Retina (tissue), 1 donor: ENCODE results near the gene ORC3.

Experiments used
- DNase-seq: peaks from one replicate; pipeline ENCODE4 v3.0.0-alpha.2; 2016

ORC3 gene

DNA sequence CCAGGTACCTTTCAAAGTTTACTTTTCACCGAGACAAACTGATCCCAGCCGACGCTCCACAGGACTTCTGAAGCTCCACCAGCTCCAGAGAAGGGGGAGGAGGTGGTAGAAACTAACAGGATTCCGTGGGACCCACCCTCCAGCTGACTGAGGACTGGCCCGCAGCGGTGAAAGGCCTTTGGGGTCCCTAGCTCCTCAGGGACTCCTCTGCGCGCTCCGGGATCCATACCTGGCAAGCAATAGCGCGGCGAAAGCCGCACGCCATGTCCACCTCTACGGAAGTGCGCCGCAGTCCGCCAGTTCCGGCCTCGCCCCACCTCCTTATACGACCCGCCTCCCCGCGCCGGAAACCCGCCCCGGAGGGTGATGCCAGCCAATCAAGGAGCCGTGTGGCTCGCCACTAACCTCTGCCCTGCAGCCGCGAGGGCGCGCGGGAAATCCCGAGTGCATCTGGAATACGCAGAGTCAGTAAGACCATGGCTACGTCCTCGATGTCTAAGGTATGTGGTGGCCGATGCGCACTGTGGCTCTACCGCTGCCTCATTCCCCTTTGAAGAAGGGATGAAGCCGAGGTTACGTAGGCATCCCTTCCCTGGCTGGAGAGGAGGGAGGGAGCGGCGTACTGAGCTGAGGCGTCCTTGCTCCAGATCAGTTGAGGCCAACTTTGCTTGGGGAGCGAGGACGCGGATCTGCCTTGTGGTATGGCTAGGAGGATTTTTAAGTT, at the start of gene ORC3, which contains the start of gene RARS2:
TSS of gene ORC3 (plus strand) at position 443 of the 724 bp plus-strand sequence. CDS start at position 477, 34 bp downstream.
TSS of gene RARS2 (minus strand) at position 295 of the 724 bp plus-strand sequence. CDS start at position 265, 30 bp downstream.
- DNase-seq = peak; percentile 96

DNA sequence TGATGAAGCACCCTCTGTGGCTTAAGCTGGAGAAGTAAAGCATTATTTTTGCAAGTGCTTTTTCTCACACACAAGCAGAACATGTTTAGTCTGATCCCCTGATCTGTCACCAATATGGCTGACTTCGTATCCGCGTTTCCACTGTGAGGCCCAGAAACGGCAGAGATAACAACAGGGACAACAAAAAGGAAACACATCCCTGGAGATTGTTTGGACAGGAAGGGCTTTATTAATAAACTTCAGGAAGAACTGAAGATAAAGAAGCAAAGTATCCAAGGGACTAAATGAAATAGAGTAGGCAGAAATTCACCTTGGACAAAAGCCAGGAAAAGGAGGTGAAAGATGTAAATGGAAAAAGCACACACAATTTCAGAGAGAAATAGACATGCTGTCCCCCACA, 49.4 kb upstream of the ORC3 start:
- no peak for DNase-seq

DNA sequence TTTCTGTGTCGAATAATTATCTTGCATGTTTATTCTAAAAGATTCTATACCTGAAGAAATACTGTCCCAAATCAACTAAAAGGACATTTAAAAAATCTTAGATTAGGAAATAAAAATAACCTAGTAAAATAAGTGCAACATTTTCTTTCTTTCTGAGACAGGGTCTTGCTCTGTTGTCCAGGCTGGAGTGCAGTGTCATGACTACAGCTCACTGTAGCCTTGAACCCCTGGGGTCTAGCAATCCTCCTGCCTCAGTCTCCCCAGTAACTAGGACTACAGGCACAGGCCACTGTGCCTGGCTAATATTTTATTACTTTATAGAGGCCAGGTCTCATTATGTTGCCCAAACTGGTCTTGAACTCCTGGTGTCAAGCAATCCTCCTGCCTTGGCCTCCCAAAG, 48.9 kb upstream of the ORC3 start:
- DNase-seq = no peak

DNA sequence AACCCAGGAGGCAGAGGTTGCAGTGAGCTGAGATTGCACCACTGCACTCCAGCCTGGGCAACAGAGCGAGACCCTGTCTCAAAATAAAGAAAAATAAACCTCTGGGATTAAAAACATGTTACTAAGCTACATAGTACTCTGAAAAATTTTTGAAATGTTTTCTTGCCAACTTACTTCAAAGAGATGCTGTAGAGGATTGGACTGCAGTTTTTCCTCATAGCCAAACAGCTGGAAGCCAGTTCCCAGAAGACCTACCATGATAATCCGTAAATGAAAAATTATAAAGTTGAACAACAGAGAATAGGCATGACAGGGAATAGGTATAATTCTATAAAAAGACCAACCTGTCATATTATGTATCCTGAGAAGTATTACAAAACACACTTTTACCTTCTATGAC, 48.2 kb upstream of the ORC3 start:
- DNase-seq = no peak

DNA sequence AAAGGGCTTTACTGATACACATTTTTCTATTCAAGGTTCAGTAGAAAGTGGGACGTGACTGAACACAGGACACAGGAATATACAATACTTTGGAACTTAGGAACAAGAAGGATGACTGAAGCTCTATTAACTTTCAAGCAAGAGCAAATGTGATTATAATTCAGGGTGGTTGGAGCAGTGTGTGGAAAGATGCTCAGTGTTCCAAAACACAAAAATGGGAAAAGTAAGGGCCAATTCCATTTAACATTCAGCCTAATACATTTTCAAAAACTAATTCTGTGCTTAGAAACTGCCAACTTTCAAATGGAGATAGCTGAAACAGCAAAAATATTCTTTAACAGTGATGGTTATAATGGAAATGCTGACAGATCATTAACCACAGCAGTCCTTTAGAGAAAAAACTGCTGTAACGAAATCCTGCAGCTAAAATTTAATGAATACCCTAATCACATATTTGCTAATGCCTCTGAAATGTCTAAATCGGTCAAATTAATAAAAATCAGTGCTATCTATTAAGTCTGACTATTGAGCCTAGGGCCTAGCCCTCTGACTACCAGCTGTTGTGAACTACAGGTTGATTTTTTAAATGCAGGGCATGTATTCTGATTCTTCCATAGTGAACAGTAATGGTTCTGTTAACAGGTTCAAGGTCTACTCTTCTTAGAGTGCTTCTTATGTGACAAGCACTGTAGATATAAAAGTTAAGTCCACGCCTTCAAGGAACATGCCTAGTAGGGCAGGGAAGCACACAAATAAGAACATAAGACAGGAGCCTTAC, 46.0 kb upstream of the ORC3 start:
- no peak for DNase-seq

DNA sequence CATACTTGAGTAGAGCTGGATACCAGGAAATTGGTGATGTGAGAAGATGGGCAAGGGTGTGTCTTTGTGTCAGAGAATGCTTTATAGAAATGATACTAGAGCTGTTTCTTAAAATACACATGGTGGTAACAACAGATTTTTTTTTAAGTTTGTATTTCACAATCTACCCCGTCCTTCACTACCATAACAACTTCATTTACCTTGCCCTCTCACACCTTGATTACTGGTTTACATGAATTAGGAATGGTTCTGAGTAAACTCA, 45.5 kb upstream of the ORC3 start:
- no peak for DNase-seq

DNA sequence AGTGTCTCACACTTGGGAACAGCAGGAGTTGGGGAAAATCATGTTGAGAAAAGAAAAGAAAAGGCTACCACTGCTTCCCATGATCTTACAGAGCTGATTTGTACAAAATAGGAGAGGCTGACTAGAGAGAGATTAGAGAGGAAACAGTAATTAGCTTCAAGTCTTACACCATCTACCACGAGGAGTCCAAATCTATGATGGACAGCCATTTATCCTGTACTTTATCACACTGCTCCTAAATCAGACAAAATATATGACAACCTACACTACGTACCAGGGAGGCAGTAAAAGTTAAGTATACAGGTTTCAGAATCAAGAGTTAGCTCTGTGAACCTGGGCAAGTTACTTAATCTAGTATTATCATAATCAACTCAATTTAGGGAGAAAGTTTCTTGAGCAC, 38.1 kb upstream of the ORC3 start:
- DNase-seq = no peak

DNA sequence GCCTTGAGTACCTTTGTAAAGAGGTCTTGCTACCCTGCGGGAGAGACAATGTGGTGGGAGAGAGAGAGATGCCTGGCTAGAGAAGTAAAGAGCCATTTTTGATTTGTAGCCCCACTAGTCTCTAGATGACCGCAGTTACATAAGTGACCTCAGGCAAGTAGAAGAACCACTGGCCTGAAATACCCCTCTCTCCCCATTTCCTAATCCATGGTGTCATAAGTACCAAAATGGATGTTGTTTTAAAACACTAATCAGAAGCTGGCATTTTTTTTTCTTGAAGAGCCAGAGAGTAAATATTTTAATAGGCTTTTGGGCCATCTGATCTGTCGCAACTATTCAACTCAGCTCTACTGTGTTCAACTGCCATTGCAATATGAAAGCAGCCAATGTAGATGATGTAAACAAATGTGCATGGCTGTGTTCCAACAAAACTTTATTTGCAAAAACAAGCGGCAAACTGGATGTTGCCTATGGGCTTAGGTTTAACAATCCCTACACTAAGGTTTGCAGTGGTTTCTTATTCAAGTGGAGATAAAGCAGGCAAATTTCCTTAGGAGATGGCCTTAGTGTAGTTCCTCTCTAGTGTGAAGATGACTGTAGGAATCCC, 36.7 kb upstream of the ORC3 start:
- DNase-seq = no peak

DNA sequence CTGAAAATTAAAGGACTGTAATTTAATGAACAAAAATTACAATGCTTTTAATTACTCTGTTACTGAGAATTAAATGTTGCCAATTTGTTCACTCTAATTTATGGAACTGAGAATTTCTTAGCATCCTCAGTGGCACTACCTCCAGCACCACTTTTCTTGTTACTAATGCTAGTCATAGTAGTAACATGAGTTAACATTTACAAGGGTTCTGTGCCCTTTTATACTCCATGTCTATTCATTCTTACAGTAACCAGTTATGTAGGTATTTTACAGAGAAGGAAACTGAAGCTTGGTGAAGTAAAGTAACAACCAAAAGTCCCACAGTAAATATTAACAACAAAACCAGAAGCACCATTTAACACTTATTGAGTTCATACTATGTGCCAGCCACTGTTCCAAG, 34.4 kb upstream of the ORC3 start:
- DNase-seq = no peak

DNA sequence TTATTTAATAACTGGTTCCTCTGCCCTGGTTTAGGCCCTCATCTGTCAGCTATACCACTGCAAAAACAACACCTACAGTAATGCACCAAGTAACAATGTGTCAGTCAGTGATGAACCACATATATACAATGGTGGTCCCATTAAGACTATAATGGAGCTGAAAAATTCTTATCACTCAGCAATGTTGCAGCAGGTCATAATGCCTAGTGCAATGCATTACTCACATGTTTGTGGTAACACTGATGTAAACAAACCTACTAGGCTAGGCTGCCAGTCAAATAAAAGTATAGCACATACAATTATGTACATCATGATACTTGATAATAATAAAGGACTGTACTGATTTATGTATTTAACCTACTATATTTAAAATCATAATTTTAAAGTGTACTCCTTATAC, 31.5 kb upstream of the ORC3 start:
- no peak for DNase-seq

DNA sequence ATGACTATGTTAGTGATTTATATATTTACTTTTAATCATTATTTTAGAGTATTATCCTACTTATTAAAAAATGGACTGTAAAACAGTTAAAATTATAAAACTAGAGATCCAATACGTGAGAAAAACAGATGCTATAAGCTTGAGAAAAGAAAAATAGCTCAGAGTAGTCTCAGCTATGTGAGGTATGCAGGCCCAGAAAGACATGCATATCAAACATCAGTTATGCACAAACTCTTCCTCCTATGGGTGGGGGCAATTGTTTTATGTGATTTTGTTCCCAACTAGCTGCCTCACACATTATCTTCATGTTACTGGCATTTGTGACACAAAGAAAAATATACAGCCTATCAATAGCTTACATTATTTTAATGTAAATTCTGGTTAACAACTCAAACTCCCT, 28.9 kb upstream of the ORC3 start:
- DNase-seq = no peak

DNA sequence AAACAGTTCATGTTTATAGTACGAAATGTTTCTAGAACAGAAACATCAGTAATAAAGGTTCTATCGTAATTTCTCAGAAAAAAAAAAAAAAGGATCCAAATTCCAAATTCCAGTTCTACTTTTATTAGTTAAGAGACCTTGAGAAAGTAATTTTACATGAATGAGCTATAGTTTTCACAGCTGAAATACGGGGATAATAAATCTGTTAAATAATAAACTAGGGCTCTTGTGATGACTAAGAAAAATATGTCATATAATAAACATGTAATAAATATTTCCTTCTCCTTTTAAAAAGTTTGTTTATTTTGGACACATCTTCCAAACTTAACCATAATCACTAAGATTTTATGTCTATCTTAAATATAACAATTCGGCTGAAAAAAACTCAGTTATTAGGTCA, 17.9 kb upstream of the ORC3 start:
- DNase-seq = no peak

DNA sequence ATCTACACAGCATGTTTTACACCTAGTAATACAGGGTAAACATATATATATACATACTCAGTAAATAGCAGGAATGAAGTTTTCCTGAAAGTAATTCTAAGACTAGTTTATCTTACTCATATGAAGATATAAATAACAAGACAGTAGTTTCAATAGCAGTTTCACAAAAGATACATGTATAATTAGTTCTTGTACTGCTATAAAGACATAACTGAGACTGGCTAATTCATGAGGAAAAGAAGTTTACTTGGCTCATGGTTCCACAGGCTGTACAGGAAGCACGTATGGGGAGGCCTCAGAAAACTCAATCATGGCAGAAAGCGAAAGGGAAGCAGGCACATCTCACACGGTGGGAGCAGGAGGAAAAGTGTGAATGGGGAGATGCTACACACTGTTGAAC, 17.1 kb upstream of the ORC3 start:
- DNase-seq = no peak

DNA sequence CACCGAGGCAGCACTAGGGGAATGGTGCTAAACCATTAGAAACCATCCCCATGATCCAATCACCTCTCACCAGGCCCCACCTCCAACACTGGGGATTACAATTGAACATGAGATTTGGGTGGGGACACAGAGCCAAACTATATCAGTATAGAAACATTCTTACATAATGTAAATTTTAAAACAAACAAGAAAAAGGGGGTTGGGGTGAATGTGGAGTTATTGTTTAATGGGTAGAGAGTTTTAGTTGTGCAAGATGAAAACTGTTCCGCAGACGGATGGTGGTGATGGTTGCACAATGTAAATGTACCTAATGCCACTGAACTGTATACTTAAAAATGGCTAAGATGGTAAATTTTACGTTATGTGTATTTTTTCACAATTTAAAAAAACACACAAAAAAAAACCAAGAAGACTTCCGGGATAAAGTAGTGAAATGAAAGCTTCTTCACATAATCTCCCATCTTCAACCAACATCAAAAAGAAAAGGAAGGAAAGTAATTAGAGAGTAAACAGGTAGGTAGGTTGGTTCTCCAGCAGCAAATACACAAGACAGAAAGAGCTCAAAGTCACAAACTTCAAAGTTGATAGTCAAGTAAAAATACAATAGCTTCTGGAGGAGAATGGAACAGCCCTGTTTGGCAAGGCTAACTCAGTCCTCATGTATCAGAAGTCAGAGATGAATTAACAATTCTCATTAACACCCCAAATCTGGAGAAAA, 16.5 kb upstream of the ORC3 start:
- DNase-seq = no peak

DNA sequence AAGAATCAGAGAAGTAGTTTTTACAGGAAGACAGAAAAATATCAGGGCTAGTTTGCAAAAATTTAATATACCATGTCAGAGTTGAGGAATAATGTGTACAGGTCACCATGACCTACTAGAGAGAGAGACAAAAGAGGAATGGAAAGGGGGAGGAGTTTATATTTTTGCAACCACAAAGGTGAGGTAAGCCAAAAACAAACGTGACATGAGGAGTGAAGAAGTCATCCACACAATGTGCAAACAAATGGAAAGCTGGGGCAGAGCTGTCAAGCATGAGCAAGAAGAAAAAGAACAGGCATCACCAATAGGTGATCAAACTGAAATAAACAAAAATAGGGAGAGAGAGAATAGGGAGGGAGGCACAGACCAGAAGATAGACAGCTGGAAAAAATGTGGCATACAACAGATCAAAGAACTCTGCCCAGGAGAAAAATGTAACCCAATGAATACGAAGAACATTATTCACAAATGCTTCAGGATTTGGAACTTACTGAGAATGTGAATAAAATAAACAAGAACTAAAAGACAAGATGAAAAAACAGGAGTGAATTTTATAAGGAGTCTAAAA, 15.6 kb upstream of the ORC3 start:
- DNase-seq = no peak

DNA sequence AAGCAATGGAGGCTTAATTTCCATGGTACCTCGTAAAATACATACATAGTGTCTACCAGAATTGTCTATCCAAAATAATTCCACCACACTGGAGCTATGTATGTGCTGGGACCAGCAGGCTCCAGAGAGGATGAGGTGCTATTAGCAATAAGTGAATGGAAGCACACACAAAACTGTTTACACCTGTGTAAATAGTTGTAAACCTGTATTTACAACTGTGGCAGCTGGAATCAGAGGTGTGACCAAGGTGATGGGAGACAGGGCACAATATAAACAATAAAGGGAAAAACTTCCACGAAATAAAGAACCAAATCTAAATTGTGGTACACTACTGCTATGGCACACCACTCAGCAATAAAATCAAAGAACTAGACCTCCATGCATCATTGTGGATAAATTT, 14.5 kb upstream of the ORC3 start:
- no peak for DNase-seq

DNA sequence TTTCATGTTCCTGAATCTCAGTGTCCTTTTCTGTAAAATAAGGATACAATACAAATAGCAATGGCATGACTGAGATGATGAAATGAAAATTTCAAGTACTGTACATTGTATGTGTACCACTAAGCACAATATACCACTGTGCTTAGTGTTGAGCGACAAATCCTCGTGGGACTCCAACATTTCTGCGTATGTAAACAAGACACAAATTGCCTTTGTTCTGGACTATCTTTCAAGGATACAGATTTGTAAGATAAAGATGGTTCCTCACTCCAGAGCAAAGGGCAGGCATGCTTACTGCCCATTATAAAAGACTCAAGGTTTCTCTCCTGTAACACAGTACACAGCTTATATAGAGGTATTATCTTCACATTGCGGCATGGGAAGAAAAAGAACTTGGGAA, 6.1 kb upstream of the ORC3 start:
- DNase-seq = no peak

DNA sequence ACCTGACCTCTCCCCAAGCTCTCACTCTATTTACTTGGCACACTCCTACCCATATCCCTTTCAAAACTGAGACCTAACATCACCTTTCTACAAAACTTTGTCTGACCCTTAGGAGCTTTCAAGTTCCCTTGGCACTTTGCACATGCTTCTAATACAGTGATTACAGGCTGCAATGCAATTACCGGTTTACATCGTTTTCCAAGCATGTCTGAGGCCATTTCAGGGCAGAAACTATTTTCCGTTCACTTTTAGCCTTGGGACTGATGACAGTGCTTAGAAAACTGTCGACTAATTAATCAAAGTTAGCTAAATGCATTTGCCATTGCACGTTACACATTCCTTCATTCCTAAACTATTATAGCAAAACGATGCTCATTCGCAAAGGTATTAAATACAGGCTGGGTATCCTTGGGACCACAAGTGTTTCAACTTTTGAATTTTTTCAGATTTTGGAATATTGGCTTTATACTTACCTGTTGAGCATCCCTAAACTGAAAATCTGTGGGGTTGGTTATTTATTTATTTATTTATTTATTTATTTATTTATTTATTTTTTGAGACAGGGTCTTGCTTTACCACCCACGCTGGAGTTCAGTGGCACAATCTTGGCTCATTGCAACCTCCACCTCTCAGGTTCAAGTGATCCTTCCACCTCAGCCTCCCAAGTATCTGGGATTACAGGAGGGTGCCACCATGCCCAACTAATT, 3.4 kb upstream of the ORC3 start:
- no peak for DNase-seq

DNA sequence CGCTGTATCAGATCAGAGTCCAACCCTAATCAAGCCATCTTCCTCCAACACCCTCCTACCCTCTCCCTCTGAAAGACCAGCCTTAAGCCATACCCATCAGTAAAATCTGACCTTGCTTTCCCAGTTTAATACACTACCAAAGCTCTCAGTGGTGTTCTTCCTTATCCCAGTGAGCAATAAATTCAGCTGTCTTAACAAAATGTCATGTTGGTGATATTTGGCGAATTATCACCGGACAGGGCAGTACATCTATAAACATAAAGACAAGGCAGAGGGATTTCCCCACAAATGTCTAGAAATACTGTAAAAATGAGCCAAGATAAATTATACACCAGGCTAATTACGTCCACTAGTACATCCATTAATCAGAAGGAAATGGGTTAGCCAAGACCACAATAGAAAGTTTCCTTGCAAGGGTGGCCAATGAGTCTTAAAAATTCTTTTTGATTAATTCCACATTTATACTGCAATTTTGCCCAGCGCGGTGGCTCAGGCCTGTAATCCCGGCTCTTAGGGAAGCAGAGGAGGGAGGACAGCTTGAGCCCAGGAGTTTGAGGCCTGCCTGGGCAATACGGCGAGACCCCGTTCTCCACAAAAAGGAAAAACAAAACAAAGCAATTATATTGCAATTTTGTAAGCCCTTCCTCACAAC, 1.1 kb upstream of the ORC3 start:
- DNase-seq = peak; percentile 3

DNA sequence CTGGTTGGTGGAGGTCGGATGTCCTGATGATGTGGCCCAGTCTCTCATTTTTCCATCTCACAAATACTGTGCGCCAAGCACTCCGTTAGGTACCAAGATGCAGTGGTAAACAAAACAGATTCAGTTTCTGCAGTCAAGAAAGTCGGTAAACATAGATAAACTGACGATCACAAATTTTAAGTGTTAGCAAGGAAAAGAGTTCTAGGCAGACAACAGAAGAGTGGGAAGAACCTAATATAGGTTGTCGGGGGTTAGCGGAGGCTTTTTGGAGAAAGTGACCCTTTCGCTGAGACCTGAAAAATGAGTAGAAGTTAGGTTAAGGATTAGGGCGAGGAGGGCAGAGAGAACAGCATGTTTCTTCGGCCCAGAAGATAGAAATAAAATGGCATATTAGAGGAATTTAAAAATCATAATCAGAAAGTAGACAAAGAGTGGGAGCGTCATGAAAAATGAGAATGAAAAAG, 514 bp downstream of the ORC3 start:
- no peak for DNase-seq

DNA sequence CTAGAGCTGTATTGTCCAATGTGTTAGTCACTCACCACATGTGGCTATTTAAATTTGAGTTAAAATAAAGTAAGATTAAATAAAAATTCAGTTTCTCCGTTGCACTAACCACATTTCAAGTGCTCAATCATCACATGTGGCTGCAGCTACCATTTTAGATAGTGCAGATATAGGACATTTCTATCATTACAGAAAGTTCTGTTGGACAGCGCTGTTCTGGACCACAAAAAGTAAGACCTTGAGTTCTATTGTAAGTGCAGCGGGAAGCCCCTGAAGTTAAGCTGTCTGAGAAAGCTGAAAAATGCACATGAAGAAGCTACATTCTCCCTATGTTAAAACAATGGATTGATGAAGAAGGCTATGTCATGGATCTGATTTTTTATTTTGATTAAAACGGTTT, 1.1 kb downstream of the ORC3 start:
- no peak for DNase-seq

DNA sequence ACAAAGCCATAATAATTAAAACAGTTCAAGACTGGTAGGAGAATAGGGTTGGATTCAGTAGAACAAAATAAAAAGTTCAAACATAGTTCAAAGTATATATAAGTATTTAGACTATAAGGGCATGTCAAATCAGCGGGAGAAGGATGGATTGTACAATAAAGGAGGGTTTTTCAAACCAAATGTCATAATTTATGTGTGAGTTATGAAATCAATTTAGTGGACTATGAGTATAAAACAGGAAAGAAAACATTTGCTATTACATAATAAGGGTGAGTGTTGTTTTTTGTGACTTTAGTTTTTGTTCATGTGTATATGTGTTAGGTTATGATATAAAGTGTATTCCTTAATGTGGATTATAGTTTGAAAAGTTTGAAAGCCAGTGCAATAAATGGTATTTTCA, 10.6 kb downstream of the ORC3 start:
- no peak for DNase-seq
